Astrocyte of the cerebellum (primary cell): ENCODE results near the gene FAM131C.

Source experiments
- DNase-seq: peaks from one replicate; pipeline ENCODE4 v3.0.0-alpha.2; 2011; ENCODE audit warnings: low read depth
- H3K4me3 ChIP-seq: 2 replicates; pipeline ENCODE4 v1.5.1; 2011; ENCODE audit warnings: mild to moderate bottlenecking, low read depth, low read length, moderate library complexity
- in situ Hi-C: cut with HindIII; loops from 2 replicates; pipeline ENCODE4 v1.10.0; 2017; ENCODE audit warnings: low sequenced_read_pairs
- TF ChIP-seq, protein P1 (sequence below): IDR thresholded peaks from 2 replicates; pipeline ENCODE4 v1.5.1; 2012; ENCODE audit warnings: low read length, low read depth, moderate library complexity, mild to moderate bottlenecking; ENCODE audit errors: missing control alignments

FAM131C gene

DNA sequence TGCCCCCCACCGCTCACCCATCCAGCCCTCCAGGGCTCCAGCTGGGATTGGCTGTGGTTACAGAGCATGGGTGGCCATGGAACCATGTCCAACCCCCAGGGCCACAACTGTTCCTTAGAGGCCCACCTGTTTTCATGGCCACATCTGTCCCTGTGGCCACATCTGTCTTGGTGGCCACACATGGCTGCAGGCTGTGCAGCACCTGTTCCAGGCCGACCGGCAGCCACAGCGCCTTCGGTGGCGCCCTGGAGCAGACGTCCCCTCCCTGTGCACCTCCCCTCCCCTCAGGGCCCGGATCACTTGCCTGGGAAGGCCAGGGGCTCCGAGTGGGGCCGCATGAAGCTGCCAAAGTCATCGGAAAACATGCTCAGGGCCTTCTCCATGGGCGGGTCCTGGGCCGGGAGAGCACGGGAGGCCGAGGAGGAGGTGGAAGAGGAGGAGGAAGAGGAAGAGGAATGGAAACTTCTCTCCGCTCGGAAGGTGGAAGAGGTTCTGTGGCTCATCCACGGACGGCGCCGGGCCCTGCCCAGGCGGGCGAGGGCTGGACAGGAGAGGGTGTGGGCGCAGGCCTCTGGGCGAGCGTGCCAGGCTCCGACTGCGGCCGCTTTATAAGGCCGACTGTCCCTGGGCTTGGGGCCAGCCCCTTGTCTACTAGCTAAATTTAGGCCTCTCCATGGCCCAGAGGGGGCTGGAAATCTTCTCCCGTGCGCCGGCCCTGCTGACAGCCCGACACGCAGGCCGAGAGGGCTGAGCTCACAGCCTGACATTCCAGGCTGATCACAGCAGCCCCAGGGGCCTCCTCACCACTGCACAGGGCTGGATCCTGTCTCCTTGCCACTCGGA is 55.8 kb downstream of the FAM131C start, which contains the start of gene HSPB7:
TSS of gene HSPB7 (minus strand) at position 583 of the 843 bp plus-strand sequence. CDS start at position 503, 80 bp downstream.
- in situ Hi-C loops = no loop called here
- TF ChIP-seq, protein P1, sequence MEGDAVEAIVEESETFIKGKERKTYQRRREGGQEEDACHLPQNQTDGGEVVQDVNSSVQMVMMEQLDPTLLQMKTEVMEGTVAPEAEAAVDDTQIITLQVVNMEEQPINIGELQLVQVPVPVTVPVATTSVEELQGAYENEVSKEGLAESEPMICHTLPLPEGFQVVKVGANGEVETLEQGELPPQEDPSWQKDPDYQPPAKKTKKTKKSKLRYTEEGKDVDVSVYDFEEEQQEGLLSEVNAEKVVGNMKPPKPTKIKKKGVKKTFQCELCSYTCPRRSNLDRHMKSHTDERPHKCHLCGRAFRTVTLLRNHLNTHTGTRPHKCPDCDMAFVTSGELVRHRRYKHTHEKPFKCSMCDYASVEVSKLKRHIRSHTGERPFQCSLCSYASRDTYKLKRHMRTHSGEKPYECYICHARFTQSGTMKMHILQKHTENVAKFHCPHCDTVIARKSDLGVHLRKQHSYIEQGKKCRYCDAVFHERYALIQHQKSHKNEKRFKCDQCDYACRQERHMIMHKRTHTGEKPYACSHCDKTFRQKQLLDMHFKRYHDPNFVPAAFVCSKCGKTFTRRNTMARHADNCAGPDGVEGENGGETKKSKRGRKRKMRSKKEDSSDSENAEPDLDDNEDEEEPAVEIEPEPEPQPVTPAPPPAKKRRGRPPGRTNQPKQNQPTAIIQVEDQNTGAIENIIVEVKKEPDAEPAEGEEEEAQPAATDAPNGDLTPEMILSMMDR = no peak
- H3K4me3 ChIP-seq = no peak within 1 kb of the TSS
- no peak for DNase-seq

DNA sequence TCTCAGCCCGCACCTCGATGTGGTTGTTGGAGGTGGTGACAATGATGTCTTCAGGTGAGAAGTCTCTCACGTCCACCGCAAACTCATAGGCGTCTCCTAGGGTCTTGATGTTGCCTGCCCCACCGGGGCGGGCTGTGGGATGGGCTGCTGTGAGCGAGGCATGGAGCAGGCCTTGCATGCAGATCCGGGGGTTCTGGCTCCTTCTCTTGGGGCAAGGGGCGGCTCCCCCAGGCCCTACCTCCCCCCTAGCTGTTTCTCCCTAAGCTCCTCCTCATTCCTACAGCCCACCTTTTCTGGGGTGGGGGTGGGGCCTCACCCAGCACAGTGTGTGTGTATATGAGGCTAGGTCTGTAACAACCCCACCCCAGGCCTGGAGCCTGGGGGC is 56.4 kb downstream of the FAM131C start:
- in situ Hi-C loops = no loop called here
- no peak overlapping the region for H3K4me3 ChIP-seq
- TF ChIP-seq, protein P1 = no peak
- DNase-seq = no peak

DNA sequence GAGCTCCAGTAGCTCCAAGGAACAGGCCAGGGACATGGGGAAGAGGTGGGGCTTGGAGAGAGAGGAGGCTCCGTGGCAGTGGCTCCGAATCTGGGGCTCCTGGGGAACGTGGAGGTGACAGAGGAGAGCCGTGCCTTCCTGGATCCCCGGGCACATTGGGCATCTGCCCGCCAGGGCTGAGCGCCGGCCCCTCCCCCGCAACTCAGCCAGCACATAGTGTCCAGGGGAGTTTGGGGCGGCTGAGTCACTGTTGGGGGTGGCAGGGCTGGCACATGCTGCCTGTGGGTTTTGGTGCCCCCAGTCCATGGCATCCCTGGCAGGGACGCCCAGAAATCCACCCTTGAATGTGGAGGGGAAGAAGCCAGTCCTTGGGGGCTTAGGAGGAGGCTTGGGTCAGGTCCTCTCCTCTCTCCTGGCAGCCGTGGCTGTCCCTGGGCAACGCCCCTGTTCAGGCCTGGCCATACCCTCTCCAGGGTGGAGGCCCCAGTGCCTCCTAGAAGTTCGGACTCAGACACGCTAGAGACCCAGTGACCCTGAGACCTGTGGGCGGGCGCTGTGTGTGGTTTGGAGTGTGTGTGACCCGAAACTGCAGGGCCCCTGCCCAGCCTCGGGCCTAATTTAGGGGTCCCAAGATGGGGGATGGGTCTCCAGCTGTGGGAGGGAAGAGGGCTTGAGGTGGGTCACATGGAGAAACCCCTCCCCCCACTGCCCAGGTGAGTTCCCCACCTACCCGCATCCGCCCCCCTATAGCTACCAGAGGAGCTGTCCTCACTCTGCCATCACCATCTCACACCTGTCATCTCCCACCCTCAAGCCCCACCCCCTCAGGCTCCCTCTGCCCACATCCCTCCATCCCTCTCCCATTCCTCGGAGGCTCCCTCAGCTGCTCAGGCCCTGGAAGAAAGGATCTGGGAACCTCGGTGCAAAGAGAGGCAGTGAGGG is 57.2 kb downstream of the FAM131C start:
- TF ChIP-seq, protein P1 = no peak
- DNase-seq = no peak
- in situ Hi-C loops = no loop called here
- no peak overlapping the region for H3K4me3 ChIP-seq

DNA sequence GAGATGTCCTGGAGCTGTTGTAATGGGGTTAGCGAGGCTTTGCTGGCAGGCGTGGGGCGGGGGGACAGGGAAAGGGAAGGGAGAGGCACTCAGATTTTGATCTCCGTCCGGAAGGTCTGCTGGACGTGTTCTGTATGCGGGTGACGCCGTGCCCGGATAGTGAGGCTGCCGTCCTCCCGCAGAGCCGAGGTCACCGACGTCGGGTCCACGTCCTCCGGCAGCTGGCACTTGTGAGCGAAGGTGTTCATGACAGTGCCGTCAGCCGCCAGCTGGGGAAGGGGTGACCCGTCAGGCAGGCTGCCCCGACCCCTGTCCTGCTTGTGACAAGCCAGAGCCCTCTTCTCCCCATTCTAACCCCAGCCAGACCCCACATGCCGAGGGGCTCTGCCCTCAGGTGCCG is 58.0 kb downstream of the FAM131C start:
- no peak for DNase-seq
- TF ChIP-seq, protein P1 = no peak
- H3K4me3 ChIP-seq = no peak overlapping the region
- in situ Hi-C loops = no loop called here

DNA sequence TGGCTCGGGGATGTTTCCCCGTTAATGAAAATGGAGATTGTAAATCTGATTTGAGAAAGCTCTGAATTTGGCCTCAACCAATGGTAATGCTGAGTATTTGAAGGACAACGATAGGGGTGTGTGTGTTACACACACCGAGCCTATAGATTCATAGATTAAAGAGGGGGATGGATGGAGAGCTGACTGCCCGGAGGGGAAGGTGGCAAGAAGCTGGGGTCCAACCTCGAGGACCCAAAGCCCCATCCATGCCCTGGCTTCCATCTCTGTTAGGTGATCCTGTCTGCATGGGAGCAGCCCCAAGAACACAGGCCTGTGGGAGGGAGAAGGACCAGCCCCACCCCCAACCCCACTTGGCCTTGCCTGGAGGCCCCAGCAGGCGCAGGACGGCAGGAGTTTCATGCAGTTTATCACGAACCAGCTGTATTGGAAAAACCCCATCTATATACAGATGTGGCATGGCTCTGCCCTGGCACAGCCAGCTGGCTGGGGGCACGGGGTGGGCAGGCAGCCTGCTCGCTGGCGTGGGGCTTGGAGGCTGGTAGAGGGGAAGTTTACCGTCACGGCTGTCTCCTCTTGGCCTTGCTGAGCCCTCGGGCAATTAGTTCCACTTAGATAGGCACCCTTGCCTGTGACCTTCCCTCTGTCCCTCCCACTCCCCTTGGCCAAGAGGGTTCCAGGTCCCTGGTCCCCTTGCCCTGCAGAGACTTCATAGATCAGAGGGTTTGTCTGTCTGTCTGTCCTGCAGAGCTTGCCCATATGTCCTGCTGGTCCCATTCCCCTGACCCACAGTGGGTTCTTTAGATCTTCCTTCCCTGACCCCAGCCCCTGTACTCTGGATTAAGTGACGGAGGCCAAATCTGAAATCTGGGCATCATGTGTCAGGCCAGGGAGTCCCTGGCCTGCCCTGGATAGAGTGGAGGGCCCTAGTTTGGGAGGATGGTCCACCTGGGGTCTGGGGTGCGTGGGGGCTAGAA is 58.7 kb downstream of the FAM131C start:
- in situ Hi-C loops = no loop called here
- no peak for DNase-seq
- H3K4me3 ChIP-seq = no peak overlapping the region
- TF ChIP-seq, protein P1 = no peak
